Endothelial cell of umbilical vein (primary cell): ENCODE data around the gene EVI2B. TPM values are rescaled to one million over a fixed set of nuclear protein-coding genes. Genes with fewer than 3 reads are reported as not detected.

Experiments
- BruUV-seq: library from RNA; stranded (reverse); fragments of 400-500 nt; replicated peaks from 2 replicates; lab custom pipeline; 2021; lab: Mats Ljungman, UMichigan
- CTCF ChIA-PET: fragments of 300-600, 350-600 bp; sonication (Branson Sonifier 250); formaldehyde crosslinking; loops from one replicate; lab custom pipeline; 2021; ENCODE audit warnings: antibody characterized with exemption, inconsistent platforms; lab: Charles Lee
- POLR2A ChIA-PET: fragments of 300-600, 350-600 bp; sonication (Branson Sonifier 250); formaldehyde crosslinking; loops from one replicate; lab custom pipeline; 2021; ENCODE audit warnings: antibody characterized with exemption, inconsistent platforms; lab: Charles Lee
- DNase-seq: peaks from one replicate; pipeline ENCODE4 v3.0.0-alpha.2; 2011; ENCODE audit warnings: low read depth, low spot score
- FAIRE-seq: peaks from 2 replicates; lab custom pipeline; 2011; peaks lifted over from hg19 to GRCh38; lab: Jason Lieb, UNC
- H2AFZ ChIP-seq: 2 replicates; pipeline ENCODE4 v1.6.0; 2012; ENCODE audit warnings: low read depth, low read length, control low read depth, inconsistent platforms
- H3K27ac ChIP-seq: 2 replicates; pipeline ENCODE4 v1.5.1; 2011; ENCODE audit warnings: low read depth, mild to moderate bottlenecking, control low read depth, low read length, moderate library complexity; ENCODE audit not compliant: insufficient read depth
- H3K27me3 ChIP-seq, 2 experiments: 2 replicates each; pipeline versions ENCODE4 v1.6.0 to v1.6.1; 2011; ENCODE audit warnings: low read length in 2 of 2, mixed read lengths in 1 of 2; ENCODE audit not compliant: control insufficient read depth in 2 of 2, insufficient read depth in 2 of 2
- H3K36me3 ChIP-seq, 2 experiments: 2 replicates in 1 of 2; 3 replicates in 1 of 2; pipeline ENCODE4 v1.5.1; 2011; ENCODE audit warnings: low read length in 2 of 2, mild to moderate bottlenecking in 1 of 2, moderate library complexity in 1 of 2; ENCODE audit not compliant: control insufficient read depth in 2 of 2, insufficient read depth in 2 of 2; ENCODE audit errors: extremely low read depth in 1 of 2
- H3K4me1 ChIP-seq: 3 replicates; pipeline ENCODE4 v1.5.1; 2011; ENCODE audit warnings: mild to moderate bottlenecking, low read length; ENCODE audit not compliant: control insufficient read depth, insufficient read depth; ENCODE audit errors: extremely low read depth
- H3K4me2 ChIP-seq: 2 replicates; pipeline ENCODE4 v1.6.1; 2011; ENCODE audit warnings: low read length, control low read depth, mixed read lengths; ENCODE audit not compliant: insufficient read depth
- H3K4me3 ChIP-seq, 3 experiments: fragments of 200-600 bp in 1 of 3; sonication (generic), shearing (Covaris generic) in 1 of 3; replicated peaks in 1 of 3; 2 replicates each; pipeline ENCODE4 v1.5.1; 2011 to 2016; ENCODE audit warnings: control low read depth in 3 of 3, low read length in 3 of 3, mild to moderate bottlenecking in 2 of 3, inconsistent platforms in 1 of 3, low read depth in 1 of 3, moderate library complexity in 1 of 3; ENCODE audit not compliant: insufficient read depth in 1 of 3
- H3K79me2 ChIP-seq: 2 replicates; pipeline ENCODE4 v1.6.0; 2012; ENCODE audit warnings: low read length, inconsistent platforms; ENCODE audit not compliant: control insufficient read depth, insufficient read depth
- H3K9ac ChIP-seq: replicated peaks from 2 replicates; pipeline ENCODE3; 2011; ENCODE audit warnings: low read length, control low read depth; ENCODE audit not compliant: insufficient read depth; ENCODE audit errors: extremely low read depth
- H3K9me1 ChIP-seq: replicated peaks from 3 replicates; pipeline ENCODE4 v1.6.0; 2011; ENCODE audit warnings: mild to moderate bottlenecking, low read length; ENCODE audit not compliant: control insufficient read depth, insufficient read depth; ENCODE audit errors: extremely low read depth
- H3K9me3 ChIP-seq: replicated peaks from 2 replicates; pipeline ENCODE4 v1.5.1; 2012; ENCODE audit warnings: low read length, inconsistent platforms; ENCODE audit not compliant: control insufficient read depth, insufficient read depth
- H4K20me1 ChIP-seq: replicated peaks from 2 replicates; pipeline ENCODE3; 2011; ENCODE audit warnings: mild to moderate bottlenecking, low read length; ENCODE audit not compliant: control insufficient read depth, insufficient read depth; ENCODE audit errors: extremely low read depth
- EZH2 ChIP-seq: IDR thresholded peaks from 2 replicates; pipeline ENCODE4 v1.6.1; 2012; ENCODE audit warnings: borderline replicate concordance, low read depth, mild to moderate bottlenecking, moderate library complexity, low read length, inconsistent platforms; ENCODE audit not compliant: severe bottlenecking
- FOS ChIP-seq: IDR thresholded peaks from 2 replicates; pipeline ENCODE4 v1.6.1; 2011; ENCODE audit warnings: mild to moderate bottlenecking, low read length, moderate library complexity, borderline replicate concordance; ENCODE audit not compliant: insufficient read depth
- GATA2 ChIP-seq: IDR thresholded peaks from 2 replicates; pipeline ENCODE4 v1.7.0; 2011; ENCODE audit warnings: low read depth, mild to moderate bottlenecking, moderate library complexity, mixed read lengths, low read length; ENCODE audit not compliant: insufficient read length, insufficient read depth
- JUN ChIP-seq: IDR thresholded peaks from 2 replicates; pipeline ENCODE4 v1.6.1; 2011; ENCODE audit warnings: borderline replicate concordance, low read depth; ENCODE audit not compliant: insufficient read length, insufficient read depth
- MYC ChIP-seq: IDR thresholded peaks from one replicate; pipeline ENCODE4 v1.6.1; 2011; ENCODE audit warnings: mild to moderate bottlenecking, low read depth, low read length
- POLR2A ChIP-seq: IDR thresholded peaks from 2 replicates; pipeline ENCODE4 v1.6.1; 2012; ENCODE audit warnings: low read depth, mild to moderate bottlenecking, control low read depth, low read length
- POLR2AphosphoS5 ChIP-seq: IDR thresholded peaks from 2 replicates; pipeline ENCODE4 v1.6.1; 2012; ENCODE audit warnings: low read depth, mild to moderate bottlenecking, control low read depth, low read length, moderate library complexity; ENCODE audit not compliant: insufficient read depth
- dilution Hi-C: fragments of 300-500 bp; cut with MboI; formaldehyde crosslinking; loops from one replicate; pipeline ENCODE4 v1.15.0; 2019; ENCODE audit warnings: low sequenced_read_pairs; ENCODE audit not compliant: extremely low pct_ligation_motif_present
- intact Hi-C: fragments of 100-400 bp; cut with micrococcal nuclease; formaldehyde crosslinking; loops from one replicate; pipeline ENCODE4 v1.10.0; 2022
- polyA plus RNA-seq, 4 experiments: library from polyadenylated mRNA; depleted of rRNA in 3 of 4; stranded (reverse) in 3 of 4; unstranded in 1 of 4; fragments of >200 nt; gene quantifications; 2 replicates each; pipeline versions ENCODE4 v1.2.1 to v1.2.3, GENCODE V29; 2011 to 2012; ENCODE audit warnings: missing spikeins in 1 of 4
- total RNA-seq: library from RNA; stranded (reverse); gene quantifications from 2 replicates; pipeline ENCODE4 v1.2.3, GENCODE V29; 2021
- TF ChIP-seq, protein P1 (sequence below), 2 donors: IDR thresholded peaks; 1 replicate in 1 of 2; 2 replicates in 1 of 2; pipeline ENCODE4 v1.5.1; 2011; ENCODE audit warnings: low read length in 2 of 2, mild to moderate bottlenecking in 2 of 2, moderate library complexity in 2 of 2, control low read depth in 1 of 2, inconsistent platforms in 1 of 2, low read depth in 1 of 2; ENCODE audit not compliant: insufficient read depth in 1 of 2; ENCODE audit errors: extremely low read depth in 1 of 2
- TF ChIP-seq, protein P2 (sequence below): IDR thresholded peaks from 2 replicates; pipeline ENCODE4 v1.6.1; 2011; ENCODE audit not compliant: insufficient read depth, insufficient read length

The EVI2B gene
- total and polyA plus RNA-seq, 2 donors (not counting 3 experiments of a cell fraction or from before 2014, with no cell fraction given): 1.7 to 1.9 TPM

DNA sequence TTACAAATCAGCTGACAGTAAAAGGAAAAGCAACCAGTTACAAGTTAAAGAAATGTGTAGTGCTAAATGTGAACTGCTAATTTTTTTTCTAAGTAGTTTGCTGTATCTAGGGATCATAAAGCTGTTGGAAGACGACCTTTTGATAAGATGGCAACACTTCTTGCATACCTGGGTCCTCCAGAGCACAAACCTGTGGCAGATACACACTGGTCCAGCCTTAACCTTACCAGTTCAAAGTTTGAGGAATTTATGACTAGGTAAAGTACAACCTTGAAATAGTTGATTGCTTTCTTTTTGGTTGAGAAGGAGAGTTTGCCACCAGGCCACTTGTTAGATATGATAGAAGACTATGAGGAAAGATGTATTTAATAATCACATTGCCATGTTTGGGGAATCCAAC, 52.3 kb downstream of the EVI2B start:
- no peak for DNase-seq
- H3K79me2 ChIP-seq: no peaks in the 10 kb centered on the region
- H3K4me3 ChIP-seq: no peak overlapping the region
- peaks cover 2 to 3% of the 10 kb centered on the region in 2 experiments for H3K36me3 ChIP-seq
- ChIA-PET POLR2A (no interaction called here), CTCF (interaction anchor here (1.8 kb wide), 1 partner anchor 10 kb away, joined by 4 read pairs; no protein-coding TSS in a partner anchor)
- H3K9me1 ChIP-seq: no peaks in the 10 kb centered on the region
- intact Hi-C loops (no loop called here), dilution Hi-C loops (no loop called here)
- no peaks in the 10 kb centered on the region for H3K27me3 ChIP-seq
- H4K20me1 ChIP-seq: no peaks in the 10 kb centered on the region
- no peak overlapping the region for H3K9ac ChIP-seq
- no peak overlapping the region for H2AFZ ChIP-seq
- TF ChIP-seq MYC: no peak
- TF ChIP-seq, protein P1, sequence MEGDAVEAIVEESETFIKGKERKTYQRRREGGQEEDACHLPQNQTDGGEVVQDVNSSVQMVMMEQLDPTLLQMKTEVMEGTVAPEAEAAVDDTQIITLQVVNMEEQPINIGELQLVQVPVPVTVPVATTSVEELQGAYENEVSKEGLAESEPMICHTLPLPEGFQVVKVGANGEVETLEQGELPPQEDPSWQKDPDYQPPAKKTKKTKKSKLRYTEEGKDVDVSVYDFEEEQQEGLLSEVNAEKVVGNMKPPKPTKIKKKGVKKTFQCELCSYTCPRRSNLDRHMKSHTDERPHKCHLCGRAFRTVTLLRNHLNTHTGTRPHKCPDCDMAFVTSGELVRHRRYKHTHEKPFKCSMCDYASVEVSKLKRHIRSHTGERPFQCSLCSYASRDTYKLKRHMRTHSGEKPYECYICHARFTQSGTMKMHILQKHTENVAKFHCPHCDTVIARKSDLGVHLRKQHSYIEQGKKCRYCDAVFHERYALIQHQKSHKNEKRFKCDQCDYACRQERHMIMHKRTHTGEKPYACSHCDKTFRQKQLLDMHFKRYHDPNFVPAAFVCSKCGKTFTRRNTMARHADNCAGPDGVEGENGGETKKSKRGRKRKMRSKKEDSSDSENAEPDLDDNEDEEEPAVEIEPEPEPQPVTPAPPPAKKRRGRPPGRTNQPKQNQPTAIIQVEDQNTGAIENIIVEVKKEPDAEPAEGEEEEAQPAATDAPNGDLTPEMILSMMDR (IDR thresholded peaks at IDR 0.05; ENCODE audit: extremely low read depth in 1 of 2, insufficient read depth in 1 of 2, low read depth in 1 of 2, low read length in 2 of 2): no peak
- no peak for TF ChIP-seq JUN
- TF ChIP-seq FOS: no peak
- TF ChIP-seq GATA2: no peak
- no peak for TF ChIP-seq POLR2AphosphoS5
- no peak for TF ChIP-seq POLR2A
- TF ChIP-seq EZH2: no peak
- TF ChIP-seq, protein P2, sequence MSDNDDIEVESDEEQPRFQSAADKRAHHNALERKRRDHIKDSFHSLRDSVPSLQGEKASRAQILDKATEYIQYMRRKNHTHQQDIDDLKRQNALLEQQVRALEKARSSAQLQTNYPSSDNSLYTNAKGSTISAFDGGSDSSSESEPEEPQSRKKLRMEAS: no peak
- no peaks in the 10 kb centered on the region for H3K9me3 ChIP-seq
- no peak overlapping the region for H3K27ac ChIP-seq
- no peak for FAIRE-seq
- BruUV-seq: no TSS peak
- no peak overlapping the region for H3K4me2 ChIP-seq
- H3K4me1 ChIP-seq: peaks cover 7% of the 10 kb centered on the region
